Fibroblast of lung (primary cell): Measurements from ENCODE around the gene SYNE1. TPM values are rescaled to one million over a fixed set of nuclear protein-coding genes. Genes with fewer than 3 reads are reported as not detected.

Source experiments
- DNase-seq, 2 donors: peaks; one replicate each; pipeline versions ENCODE4 v3.0.0 to v3.0.0-alpha.2; 2010; ENCODE audit warnings: low read depth in 2 of 2
- H2AFZ ChIP-seq: 2 replicates; pipeline ENCODE4 v1.5.1; 2012; ENCODE audit warnings: low read length, control low read depth, inconsistent platforms
- H3K27ac ChIP-seq: 2 replicates; pipeline ENCODE4 v1.5.1; 2011; ENCODE audit warnings: low read length, control low read depth; ENCODE audit not compliant: insufficient read depth
- H3K27me3 ChIP-seq: 2 replicates; pipeline ENCODE4 v1.5.1; 2011; ENCODE audit warnings: mild to moderate bottlenecking, low read length; ENCODE audit not compliant: control insufficient read depth, insufficient read depth
- H3K36me3 ChIP-seq: 2 replicates; pipeline ENCODE4 v1.5.1; 2011; ENCODE audit warnings: low read length; ENCODE audit not compliant: control insufficient read depth, insufficient read depth
- H3K4me1 ChIP-seq: 2 replicates; pipeline ENCODE4 v1.5.1; 2011; ENCODE audit warnings: low read length; ENCODE audit not compliant: control insufficient read depth, insufficient read depth; ENCODE audit errors: extremely low read depth
- H3K4me2 ChIP-seq: 2 replicates; pipeline ENCODE4 v1.5.1; 2011; ENCODE audit warnings: low read length, control low read depth; ENCODE audit not compliant: insufficient read depth; ENCODE audit errors: extremely low read depth
- H3K4me3 ChIP-seq, 4 experiments: fragments of 200-600 bp in 1 of 4; sonication (generic) in 1 of 4; replicated peaks in 1 of 4; 2 replicates each; pipeline ENCODE4 v1.5.1; 2011 to 2016; ENCODE audit warnings: low read length in 4 of 4, low read depth in 3 of 4, mild to moderate bottlenecking in 3 of 4, control low read depth in 2 of 4, inconsistent platforms in 1 of 4, mixed read lengths in 1 of 4; ENCODE audit not compliant: insufficient read depth in 1 of 4; ENCODE audit errors: control extremely low read depth in 1 of 4
- H3K79me2 ChIP-seq: 2 replicates; pipeline ENCODE4 v1.5.1; 2012; ENCODE audit warnings: mild to moderate bottlenecking, low read length, inconsistent platforms; ENCODE audit not compliant: control insufficient read depth, insufficient read depth
- H3K9ac ChIP-seq: 2 replicates; pipeline ENCODE4 v1.5.1; 2011; ENCODE audit warnings: mild to moderate bottlenecking, low read length, control low read depth; ENCODE audit not compliant: insufficient read depth
- H3K9me3 ChIP-seq: 2 replicates; pipeline ENCODE4 v1.5.1; 2012; ENCODE audit warnings: low read depth, low read length; ENCODE audit not compliant: control insufficient read depth, insufficient read depth
- H4K20me1 ChIP-seq: 2 replicates; pipeline ENCODE4 v1.5.1; 2011; ENCODE audit warnings: low read length; ENCODE audit not compliant: control insufficient read depth, insufficient read depth; ENCODE audit errors: extremely low read depth
- CTCF ChIP-seq, 2 donors: IDR thresholded peaks in 1 of 2; conservative IDR thresholded peaks in 1 of 2; 1 replicate in 1 of 2; 2 replicates in 1 of 2; pipeline ENCODE4 v1.5.1; 2011 to 2012; ENCODE audit warnings: low read length in 2 of 2, control low read depth in 1 of 2, inconsistent platforms in 1 of 2, low read depth in 1 of 2, mild to moderate bottlenecking in 1 of 2
- EZH2 ChIP-seq: IDR thresholded peaks from 2 replicates; pipeline ENCODE4 v1.5.1; 2012; ENCODE audit warnings: low read length, control low read depth, mild to moderate bottlenecking; ENCODE audit errors: missing control alignments
- polyA plus RNA-seq, 2 donors: library from polyadenylated mRNA; depleted of rRNA in 1 of 2; stranded (reverse) in 1 of 2; unstranded in 1 of 2; fragments of >200 nt; gene quantifications; 2 replicates each; pipeline ENCODE4 v1.2.1, GENCODE V29; 2011 to 2012; ENCODE audit warnings: missing spikeins in 1 of 2
- total RNA-seq: library from RNA; depleted of rRNA; stranded (reverse); fragments of >200 nt; gene quantifications from 2 replicates; pipeline ENCODE4 v1.2.1, GENCODE V29; 2014

Gene SYNE1
- total and polyA plus RNA-seq, 2 donors (not counting 1 experiment from before 2014, with no cell fraction given), result 21.7 to 219 TPM

DNA sequence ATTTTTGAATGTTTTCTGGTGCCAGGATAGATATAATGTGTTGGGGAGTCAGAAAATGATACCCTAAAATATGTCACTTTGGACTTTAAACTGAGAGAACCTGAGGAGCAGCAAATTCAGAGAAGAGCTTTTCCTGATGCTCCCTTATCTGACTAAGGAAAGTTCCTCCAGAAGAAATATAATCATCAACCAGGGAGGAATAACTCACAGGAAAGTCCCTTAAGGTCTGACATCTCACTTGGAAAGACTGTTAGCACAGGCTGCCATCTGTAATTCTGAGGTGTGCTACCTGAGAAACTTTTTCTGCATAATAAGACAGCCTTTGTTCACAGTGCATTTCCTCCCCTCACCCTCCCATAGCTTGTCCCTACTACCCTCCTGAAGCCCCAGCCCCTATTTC is 218.6 kb downstream of the SYNE1 start:
- no peak overlapping the region for H3K27ac ChIP-seq
- no peaks in the 10 kb centered on the region for H4K20me1 ChIP-seq
- no peaks in the 10 kb centered on the region for H3K36me3 ChIP-seq
- H3K4me2 ChIP-seq, result no peak overlapping the region
- H3K79me2 ChIP-seq, result no peaks in the 10 kb centered on the region
- no peaks in the 10 kb centered on the region for H3K27me3 ChIP-seq
- no peaks in the 10 kb centered on the region for H3K9me3 ChIP-seq
- H3K9ac ChIP-seq, result no peak overlapping the region
- TF ChIP-seq CTCF (conservative IDR thresholded peaks at IDR 0.05 in 1 of 2, IDR thresholded peaks at IDR 0.05 in 1 of 2; ENCODE audit: low read depth in 1 of 2, low read length in 2 of 2) (no peak), EZH2 (no peak)
- H3K4me1 ChIP-seq, result no peaks in the 10 kb centered on the region
- H2AFZ ChIP-seq, result no peak overlapping the region
- DNase-seq, result no peak
- H3K4me3 ChIP-seq, result no peak overlapping the region

GRCh38 chr6:152416652-152417051 is 220.5 kb downstream of the SYNE1 start:
- TF ChIP-seq EZH2 (no peak), CTCF (conservative IDR thresholded peaks at IDR 0.05 in 1 of 2, IDR thresholded peaks at IDR 0.05 in 1 of 2; ENCODE audit: low read depth in 1 of 2, low read length in 2 of 2) (no peak)
- no peaks in the 10 kb centered on the region for H3K36me3 ChIP-seq
- H3K9ac ChIP-seq, result no peak overlapping the region
- no peak for DNase-seq
- no peaks in the 10 kb centered on the region for H4K20me1 ChIP-seq
- no peak overlapping the region for H3K4me3 ChIP-seq
- no peaks in the 10 kb centered on the region for H3K4me1 ChIP-seq
- H2AFZ ChIP-seq, result no peak overlapping the region
- no peak overlapping the region for H3K4me2 ChIP-seq
- no peaks in the 10 kb centered on the region for H3K79me2 ChIP-seq
- no peak overlapping the region for H3K27ac ChIP-seq
- H3K27me3 ChIP-seq, result no peaks in the 10 kb centered on the region
- H3K9me3 ChIP-seq, result no peaks in the 10 kb centered on the region

GRCh38 chr6:152404936-152405595 is 232.1 kb downstream of the SYNE1 start:
- no peak for TF ChIP-seq EZH2
- TF ChIP-seq CTCF (conservative IDR thresholded peaks at IDR 0.05 in 1 of 2, IDR thresholded peaks at IDR 0.05 in 1 of 2; ENCODE audit: low read depth in 1 of 2, low read length in 2 of 2), result no peak
- no peak for DNase-seq
- Histone ChIP-seq H3K4me1 (peaks cover 2% of the 10 kb centered on the region), H3K27me3 (no peaks in the 10 kb centered on the region), H3K4me3 (no peak overlapping the region), H3K9ac (no peak overlapping the region), H3K4me2 (no peak overlapping the region), H3K27ac (no peak overlapping the region), H3K79me2 (no peaks in the 10 kb centered on the region), H3K9me3 (no peaks in the 10 kb centered on the region), H2AFZ (no peak overlapping the region), H3K36me3 (no peaks in the 10 kb centered on the region), H4K20me1 (no peaks in the 10 kb centered on the region)
